ENCODE results near the gene STAC3.
A peak's percentile ranks its signal among the peaks of the same experiment; 100 is the strongest.

STAC3 gene

GRCh38 chr12:57254506-57255280 lies 3.7 kb upstream of the STAC3 start:
- DNase-seq (ENCODE audit: low read depth in 3 of 3): no peak

- no peak for DNase-seq (ENCODE audit: low read depth in 3 of 3)
Measured at GRCh38 chr12:57250541-57250940, 446 bp downstream of the STAC3 start.

- no peak for DNase-seq (ENCODE audit: low read depth in 3 of 3)
Measured at GRCh38 chr12:57248934-57249742, 1.8 kb downstream of the STAC3 start.

- no peak for DNase-seq (ENCODE audit: low read depth in 3 of 3)
Measured at GRCh38 chr12:57247041-57247440, 3.9 kb downstream of the STAC3 start.

DNA sequence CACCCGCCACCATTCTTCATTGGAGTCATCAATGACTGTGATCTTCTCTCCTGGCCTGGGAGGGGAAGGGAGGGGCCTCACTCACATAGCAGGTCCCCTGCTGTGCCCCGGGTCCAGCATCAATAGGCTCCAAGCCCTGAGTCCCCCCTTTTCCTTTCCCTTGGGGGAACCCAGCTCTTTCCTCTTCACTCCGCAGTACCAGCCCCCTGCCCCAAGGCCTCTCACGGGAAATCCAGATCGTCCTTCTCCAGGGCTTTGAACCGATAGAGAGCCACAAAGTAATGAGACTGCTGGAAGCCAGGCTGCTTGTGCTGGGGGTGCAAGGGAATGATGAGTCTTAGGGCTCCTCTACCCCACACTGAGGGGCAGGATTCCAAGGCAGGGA lies 6.7 kb downstream of the STAC3 start:
- no peak for DNase-seq (ENCODE audit: low read depth in 3 of 3)

DNA sequence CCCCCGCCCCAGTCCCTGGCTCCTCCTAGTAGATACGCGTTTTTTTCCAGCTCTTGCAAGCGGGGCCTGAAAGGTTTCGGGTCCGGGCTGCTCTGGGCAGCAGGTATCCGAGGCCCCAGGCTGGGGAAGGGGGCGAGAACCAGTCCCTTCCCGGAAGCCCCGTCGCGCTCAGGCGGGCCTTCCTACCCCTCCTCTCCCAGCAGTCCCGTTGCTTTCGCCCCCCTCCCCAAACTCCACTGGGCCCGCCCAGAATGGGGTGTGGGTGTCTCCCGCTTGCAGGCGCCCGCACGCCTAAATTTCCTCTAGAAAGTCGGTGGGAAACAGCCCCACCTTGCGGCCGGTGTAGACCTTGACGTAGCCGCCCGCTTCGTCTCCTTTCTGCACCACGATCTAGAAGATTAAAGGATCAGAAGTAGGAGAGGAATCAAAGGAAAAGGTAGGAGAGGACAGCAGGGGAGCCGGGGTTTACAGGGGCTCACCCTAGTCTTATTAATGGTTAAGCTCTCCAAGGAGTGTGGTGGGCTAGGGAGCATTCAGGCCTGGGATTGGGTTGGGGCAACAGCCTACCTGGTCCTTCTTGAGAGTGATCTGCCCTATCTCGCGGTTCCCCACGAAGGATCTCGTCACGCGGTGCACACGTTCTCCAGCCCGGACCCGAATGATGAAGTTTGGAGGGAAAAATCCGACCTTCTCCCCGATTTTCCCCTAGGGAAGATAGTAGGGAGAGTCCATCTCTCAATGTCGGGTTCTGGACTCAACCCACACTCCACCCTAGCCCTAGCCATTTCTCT lies 7.3 kb downstream of the STAC3 start:
- DNase-seq (ENCODE audit: low read depth in 3 of 3): peak; percentile 64 to 85 (median 70)

DNA sequence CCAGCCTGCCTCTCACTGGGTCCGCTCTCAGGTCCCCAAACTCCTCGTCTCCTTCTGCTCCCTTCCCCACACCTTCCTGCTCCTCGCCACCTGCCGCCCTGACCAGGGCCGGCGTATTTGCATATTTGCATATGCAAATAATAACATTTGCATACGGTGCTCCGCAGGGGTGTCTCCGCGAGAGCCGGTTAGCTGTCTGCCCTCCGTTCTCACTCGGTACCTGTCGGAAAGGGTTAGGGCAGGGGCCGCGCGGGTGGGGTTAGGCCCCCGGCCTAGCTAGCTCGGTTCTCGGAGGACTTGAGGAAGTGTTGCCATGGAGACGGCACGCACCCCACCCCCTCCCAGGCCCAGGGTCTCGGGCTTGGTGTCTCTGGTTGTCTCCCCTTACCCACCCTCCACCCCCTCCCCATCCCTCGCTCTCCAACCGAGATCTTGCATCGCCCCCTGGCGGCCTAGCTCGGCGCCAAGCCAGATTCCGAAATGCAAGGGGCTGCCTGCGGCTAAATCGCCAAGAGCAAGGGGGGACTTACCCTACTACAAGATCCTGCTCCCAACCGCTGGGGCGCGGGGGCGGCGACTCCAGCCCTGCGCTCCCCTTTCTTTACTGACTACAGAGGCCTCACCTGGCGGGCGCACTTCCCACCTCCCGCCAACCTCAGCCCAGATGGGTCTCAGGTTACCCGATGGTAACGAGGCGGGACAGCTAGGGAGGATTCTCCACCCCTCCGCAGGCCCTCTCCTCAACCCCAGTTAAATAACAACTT lies 8.1 kb downstream of the STAC3 start:
- peak in 2 of 3 experiments; percentile 40 to 72 for DNase-seq (ENCODE audit: low read depth in 3 of 3)

DNA sequence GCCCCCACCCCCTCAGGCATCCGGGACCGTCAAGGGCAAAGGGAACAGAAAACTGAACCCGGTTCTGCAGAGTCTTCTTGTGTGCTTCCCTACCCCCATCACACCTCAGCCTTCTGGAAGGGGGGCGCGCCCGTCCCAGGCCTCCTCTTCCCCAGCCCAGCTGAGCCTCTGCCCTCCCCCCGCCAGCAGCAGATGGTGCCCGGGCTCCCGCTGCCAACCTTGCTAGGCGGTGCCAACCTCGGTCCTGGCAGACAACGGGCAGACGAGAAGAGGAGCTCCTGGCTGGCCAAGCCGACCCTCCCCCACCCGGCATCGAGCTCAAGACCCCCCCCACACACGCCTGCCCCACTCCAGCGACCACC lies 8.7 kb downstream of the STAC3 start:
- DNase-seq (ENCODE audit: low read depth in 3 of 3): no peak

DNA sequence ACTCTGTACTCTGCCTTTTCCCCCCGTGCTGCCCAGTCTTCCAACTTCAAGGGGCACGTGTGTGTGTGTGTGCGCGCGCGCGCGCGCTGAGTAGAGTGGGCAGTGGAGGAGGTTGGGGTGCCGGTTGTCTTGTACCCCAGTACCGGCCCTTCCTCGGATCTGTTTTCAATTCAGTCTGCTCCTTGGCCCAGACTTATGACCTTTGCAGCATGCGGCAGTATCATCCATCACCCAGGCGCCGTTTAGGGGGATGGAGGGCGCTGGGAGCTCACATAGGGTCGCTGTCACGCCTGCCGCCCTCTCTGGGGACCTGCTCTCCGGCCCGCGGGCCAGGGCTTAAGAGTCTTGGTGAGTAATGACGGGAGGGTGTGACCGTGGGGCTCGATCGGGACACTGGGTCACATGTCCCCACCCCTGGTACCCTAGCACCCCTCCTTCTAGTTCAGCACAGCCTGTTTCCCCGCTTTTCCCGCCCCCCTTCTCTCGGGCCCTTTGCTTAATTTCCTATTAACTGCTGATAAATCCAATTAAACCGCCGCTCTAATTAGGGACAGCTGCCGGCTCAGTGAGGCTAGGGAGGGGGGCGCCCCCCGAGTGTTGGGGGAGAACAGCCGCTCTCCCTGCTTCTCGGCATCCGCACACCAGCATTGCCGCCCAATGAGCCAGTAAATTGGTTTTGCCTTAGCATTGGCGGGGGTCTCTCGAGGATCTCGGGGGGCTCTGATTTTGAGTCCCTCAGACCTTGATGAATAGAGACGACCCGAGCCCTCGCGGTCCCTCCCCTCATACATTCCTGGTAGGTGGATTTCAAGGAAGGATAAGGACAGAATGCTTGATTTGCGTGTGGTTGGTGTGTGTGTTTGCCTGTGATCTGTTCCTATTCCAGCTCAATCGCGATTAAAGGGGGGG lies 9.3 kb downstream of the STAC3 start:
- DNase-seq (ENCODE audit: low read depth in 3 of 3): no peak

- DNase-seq (ENCODE audit: low read depth in 3 of 3): no peak
Measured at GRCh38 chr12:57240926-57241401, 10.0 kb downstream of the STAC3 start.

- peak; percentile 51 to 74 (median 61) for DNase-seq (ENCODE audit: low read depth in 3 of 3)
Measured at GRCh38 chr12:57240066-57240921, 10.7 kb downstream of the STAC3 start.

DNA sequence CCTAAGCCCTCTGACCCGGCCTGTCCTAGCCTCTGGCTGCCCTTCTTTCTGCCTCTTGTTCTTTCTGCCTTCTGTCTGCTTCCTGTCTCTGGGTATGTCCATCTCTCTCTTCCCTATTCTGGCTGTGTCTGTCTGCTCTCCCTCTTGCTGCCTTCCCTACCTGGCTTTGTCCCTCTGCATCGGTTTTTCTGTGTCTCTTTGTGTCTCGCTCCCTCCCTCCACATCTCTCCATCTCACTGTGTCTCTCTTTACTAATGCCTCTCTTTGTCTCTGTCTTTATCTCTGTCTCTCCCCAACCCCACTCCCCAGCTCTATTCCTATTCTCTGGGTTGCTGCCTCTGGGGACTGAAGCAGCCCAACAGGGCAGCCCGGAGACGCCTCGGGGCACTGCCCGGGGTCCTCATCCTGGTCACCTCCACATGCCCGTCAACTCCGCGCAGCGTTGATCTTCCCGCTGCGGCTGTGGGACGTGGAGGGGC lies 11.4 kb downstream of the STAC3 start:
- DNase-seq (ENCODE audit: low read depth in 3 of 3): no peak

DNA sequence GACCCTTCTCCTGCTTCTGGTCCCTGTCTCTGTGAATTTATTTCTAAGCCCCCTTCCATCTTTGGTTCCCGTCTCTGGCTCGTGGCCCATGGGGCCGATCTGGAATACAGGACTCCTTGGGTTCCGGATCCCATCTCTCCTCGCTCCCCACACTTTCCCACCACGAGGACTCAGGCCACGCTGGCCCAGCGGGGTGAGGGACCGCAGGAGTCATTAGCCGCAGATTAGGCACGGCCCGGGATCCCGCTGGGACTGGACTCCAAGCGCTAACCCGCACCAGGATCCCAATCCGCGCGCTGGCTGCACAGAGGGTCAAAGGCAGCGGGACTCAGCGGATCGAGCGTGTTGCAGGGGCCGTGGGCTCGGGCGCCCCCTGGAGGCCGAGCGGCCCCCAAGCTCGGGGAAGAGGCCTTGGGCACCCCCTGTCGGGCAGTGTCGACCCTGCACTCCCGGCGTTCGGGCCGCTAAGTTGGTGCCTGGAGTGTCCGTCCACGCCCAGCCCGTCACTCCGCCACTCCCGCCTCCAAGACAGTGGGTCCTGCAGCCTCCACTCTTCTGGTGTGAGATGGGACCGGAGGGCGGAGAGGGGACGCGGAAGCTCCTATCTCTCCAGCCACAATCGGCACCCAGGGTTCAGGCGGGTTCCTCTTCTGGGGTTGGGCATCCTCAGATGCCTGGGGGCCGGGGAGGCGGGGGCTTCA lies 12.0 kb downstream of the STAC3 start:
- DNase-seq (ENCODE audit: low read depth in 3 of 3): peak; percentile 73 to 88 (median 81)

DNA sequence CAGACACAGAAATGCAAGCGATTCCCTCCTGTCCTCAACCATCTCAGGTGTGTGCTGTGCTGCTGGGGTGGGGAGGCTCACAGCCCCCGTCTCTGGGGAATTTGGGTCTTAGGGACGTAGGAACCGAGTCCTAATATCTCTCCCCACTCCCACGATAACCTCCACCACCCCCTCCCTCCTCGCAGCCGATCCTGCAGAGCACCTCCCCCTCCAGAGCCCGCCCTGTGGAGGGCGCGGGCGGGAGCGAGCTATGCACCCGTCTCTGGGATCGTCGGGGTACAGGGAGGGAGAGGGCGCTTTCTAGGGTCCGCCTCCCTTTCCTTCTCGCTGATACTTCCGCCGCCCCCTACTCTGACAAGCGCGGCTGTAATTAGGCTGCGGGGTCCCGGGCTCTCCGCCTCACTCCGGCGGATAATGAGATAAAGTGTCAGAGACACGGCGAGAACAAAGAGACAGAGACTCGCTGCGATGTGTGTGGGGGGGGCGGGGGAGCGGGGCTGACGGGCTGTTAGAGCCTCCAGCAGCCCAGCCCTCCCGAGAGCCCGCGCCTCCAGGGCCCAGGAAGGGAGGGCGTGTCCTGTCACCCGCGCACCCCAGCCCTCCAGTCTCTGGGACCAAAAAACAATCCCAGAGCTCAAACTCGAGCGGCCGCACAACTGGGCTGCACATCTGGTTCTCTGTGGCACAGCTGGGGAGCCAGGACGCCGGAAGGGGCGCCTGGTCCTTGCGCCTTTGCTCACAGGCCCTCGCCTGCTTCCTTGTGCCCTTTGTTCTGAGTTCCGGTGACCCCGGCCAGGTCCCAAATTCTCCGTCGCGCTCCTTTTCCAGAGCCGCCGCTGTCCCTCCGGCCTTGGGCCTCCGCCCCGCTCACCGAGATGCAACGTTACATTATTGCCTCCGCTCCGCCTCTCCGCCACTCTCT lies 12.8 kb downstream of the STAC3 start:
- no peak for DNase-seq (ENCODE audit: low read depth in 3 of 3)

DNA sequence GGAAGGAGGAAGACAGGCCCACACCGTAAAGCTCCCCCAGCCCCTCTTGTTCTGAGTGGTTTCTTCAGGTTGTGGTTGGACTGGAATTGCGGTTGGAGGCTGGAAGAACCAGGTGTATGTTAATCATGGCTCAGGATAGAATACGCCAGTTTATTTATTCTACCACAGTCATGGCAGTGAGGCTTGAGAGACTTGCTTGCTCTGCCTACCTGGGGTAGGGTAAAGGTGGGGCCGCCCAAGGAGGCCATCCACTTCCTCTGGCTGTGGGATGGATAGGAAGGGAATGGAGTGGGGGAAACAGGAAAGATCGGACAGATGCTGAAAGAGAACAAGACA lies 13.4 kb downstream of the STAC3 start:
- DNase-seq (ENCODE audit: low read depth in 3 of 3): no peak

DNA sequence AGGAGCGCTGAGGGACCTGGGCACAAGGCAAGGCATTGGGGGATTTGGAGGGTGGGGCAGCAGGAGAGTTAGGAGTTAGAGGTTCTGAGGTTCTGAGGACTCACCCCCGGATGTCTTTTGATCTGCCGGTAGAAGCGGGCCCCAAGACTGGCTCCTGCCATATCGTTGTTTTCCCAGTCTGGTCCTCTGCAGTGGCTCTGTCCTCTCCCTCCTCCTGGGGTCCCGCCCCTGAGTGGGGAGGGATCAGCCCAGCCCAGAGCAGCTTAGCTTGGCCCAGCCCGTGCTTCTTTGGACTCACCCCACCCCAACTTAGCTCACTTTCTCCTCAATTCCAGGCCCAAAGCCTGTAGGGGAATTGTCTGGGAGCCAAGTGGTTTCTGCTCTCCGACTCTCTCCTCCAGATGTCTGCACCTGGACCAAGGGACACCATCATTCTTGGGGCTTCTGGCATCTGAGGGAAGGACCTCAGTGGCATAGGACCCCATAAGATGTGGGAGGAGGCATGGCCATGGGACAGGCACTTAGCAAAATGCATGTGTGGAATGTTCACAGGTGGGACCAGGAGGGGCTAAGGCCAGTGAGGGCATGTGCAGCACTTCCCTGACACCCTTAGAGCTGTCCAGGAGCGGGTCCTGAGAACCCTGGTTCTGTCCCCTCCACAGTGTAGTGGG lies 13.9 kb downstream of the STAC3 start:
- no peak for DNase-seq (ENCODE audit: low read depth in 3 of 3)

All from stimulated activated CD4-positive, alpha-beta T cell treated with anti-CD3 and anti-CD28 coated beads, TNF-alpha, amount 100 ng/mL, for 24 hours (primary cell).